Mucosa of descending colon (tissue), 3 donors: Measurements from ENCODE around the gene SLC1A3. TPM values are rescaled to one million over a fixed set of nuclear protein-coding genes. Genes with fewer than 3 reads are reported as not detected.

Source experiments
- ATAC-seq: fragments of 200-7000 bp; cut with Tn5 transposase; one replicate; pipeline ENCODE4 v1.9.1; 2020; ENCODE audit warnings: mild to moderate bottlenecking, moderate library complexity
- DNase-seq, 3 donors: peaks; one replicate each; pipeline ENCODE4 v3.0.0-alpha.2; 2020
- H3K36me3 ChIP-seq: fragments of 200-600 bp; one replicate; pipeline ENCODE4 v1.8.0; 2021; ENCODE audit warnings: low read depth, mild to moderate bottlenecking
- H3K4me1 ChIP-seq: fragments of 200-600 bp; one replicate; pipeline ENCODE4 v1.8.0; 2021; ENCODE audit warnings: low read depth, mild to moderate bottlenecking
- H3K4me3 ChIP-seq: fragments of 200-600 bp; one replicate; pipeline ENCODE4 v1.8.0; 2021; ENCODE audit warnings: mild to moderate bottlenecking
- H3K9me3 ChIP-seq: fragments of 200-600 bp; one replicate; pipeline ENCODE4 v1.8.0; 2021; ENCODE audit warnings: mild to moderate bottlenecking
- CTCF ChIP-seq: fragments of 200-600 bp; IDR thresholded peaks from one replicate; pipeline ENCODE4 v1.8.0; 2022; ENCODE audit warnings: antibody characterized with exemption, mild to moderate bottlenecking
- intact Hi-C, 2 donors: fragments of 100-400 bp; cut with DNase I in 1 of 2; cut with micrococcal nuclease in 1 of 2; formaldehyde crosslinking; loops; one replicate each; pipeline versions ENCODE4 v1.11.0 to v1.11.1; 2022; cut with DNase I, micrococcal nuclease
- total RNA-seq, 3 donors: library from RNA; stranded (reverse); fragmentation: NEBNext Ultra II Directional in 2 of 3; extraction: Animal tissue kit (Norgen Biotek cat#: 25700) in 2 of 3; gene quantifications; one replicate each; pipeline versions ENCODE4 v1.2.1 to v1.2.4, GENCODE V29; 2021 to 2023
- donor health status: DM: no; HTN: no; CAD: no; lungs with moderate emphysema.
- donor health status: DM: no; HTN: no; CAD: no.
- donor health status: DM: no; HTN: yes; CAD: no.

Gene SLC1A3
- total RNA-seq, 3 donors from 2014 or later = 0.67 to 10.2 (median 7.9) TPM

GRCh38 chr5:36659411-36659810 lies 53.0 kb downstream of the SLC1A3 start:
- no peak for ATAC-seq
- no peak for DNase-seq
- intact Hi-C loops = no loop called here
- Histone ChIP-seq H3K36me3 (no peaks in the 10 kb centered on the region), H3K4me3 (no peak overlapping the region), H3K4me1 (no peaks in the 10 kb centered on the region), H3K9me3 (no peaks in the 10 kb centered on the region)
- TF ChIP-seq CTCF = no peak

- H3K9me3 ChIP-seq = no peaks in the 10 kb centered on the region
- DNase-seq (no peak), ATAC-seq (no peak)
- H3K36me3 ChIP-seq = no peaks in the 10 kb centered on the region
- no peaks in the 10 kb centered on the region for H3K4me1 ChIP-seq
- no peak for TF ChIP-seq CTCF
- no peak overlapping the region for H3K4me3 ChIP-seq
- intact Hi-C loops = no loop called here
Measured at GRCh38 chr5:36660397-36661049, 54.1 kb downstream of the SLC1A3 start.

DNA sequence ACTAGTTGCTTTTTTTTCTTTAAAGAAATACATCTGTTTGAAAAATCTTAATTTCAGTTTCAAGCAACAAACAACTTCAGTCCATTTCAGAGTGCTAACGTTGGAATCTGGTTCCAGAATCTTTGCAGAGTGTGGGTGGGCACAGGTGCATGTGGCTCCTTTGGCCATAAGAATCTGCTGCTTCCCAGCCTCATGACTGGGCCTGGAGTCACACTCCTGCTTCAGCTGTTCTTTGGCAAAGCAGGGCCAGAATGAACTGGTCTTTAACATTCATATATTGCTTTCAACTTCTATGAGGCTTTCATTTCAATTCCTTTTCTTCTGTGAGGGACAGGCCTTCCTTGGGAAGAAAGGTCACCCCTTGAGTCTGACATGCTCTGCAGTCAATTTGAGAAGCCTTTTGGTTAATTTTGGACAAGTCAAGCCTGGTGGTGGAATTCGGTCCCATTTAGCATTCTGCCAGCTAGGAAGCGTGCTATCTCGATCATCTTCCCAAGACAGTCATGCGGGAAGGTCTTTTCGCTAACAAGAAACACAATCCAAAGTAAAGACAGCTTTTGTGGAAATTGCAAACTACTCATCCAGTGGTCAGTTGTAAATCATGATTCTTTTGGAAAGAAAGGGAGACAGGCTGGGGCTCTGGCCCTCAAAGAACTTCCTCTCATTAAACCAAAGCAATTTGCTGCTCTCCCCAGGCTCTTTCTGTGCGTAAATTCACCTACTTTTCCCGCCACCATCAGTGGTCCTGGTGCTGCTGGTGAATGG lies 55.2 kb downstream of the SLC1A3 start:
- intact Hi-C loops = no loop called here
- no peaks in the 10 kb centered on the region for H3K36me3 ChIP-seq
- TF ChIP-seq CTCF = no peak
- ATAC-seq = no peak
- no peaks in the 10 kb centered on the region for H3K9me3 ChIP-seq
- H3K4me1 ChIP-seq = no peaks in the 10 kb centered on the region
- DNase-seq = no peak
- no peak overlapping the region for H3K4me3 ChIP-seq

DNA sequence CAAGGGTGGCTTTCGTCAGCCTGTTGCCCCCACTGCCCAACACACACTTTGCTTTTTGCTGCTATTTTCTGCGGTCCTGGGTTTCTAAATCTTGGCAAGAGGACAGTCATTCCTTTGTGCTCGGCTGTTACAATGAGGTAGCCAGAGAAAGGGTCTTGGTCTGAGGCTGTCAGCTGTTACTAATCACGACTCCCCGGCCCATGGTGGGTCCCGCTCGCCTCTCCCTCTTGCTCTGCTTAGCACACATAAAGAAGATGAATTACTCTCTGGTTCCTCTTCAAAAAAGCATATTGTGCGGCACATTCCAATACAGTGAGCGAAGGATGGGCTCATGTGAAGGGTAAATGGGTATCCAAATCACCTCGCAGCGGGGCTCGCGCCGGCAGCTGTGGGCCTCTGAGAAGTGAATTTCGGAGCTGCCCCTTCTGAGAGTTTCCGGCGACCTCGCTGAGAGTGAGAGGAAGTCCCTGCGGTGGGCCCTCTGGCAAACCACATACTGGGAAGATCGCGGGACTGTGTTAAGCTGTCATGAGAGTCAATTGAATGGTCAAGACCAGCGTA lies 56.0 kb downstream of the SLC1A3 start:
- ATAC-seq (no peak), DNase-seq (no peak)
- H3K4me1 ChIP-seq = no peaks in the 10 kb centered on the region
- TF ChIP-seq CTCF = no peak
- H3K36me3 ChIP-seq = no peaks in the 10 kb centered on the region
- no peak overlapping the region for H3K4me3 ChIP-seq
- intact Hi-C loops = no loop called here
- no peaks in the 10 kb centered on the region for H3K9me3 ChIP-seq

DNA sequence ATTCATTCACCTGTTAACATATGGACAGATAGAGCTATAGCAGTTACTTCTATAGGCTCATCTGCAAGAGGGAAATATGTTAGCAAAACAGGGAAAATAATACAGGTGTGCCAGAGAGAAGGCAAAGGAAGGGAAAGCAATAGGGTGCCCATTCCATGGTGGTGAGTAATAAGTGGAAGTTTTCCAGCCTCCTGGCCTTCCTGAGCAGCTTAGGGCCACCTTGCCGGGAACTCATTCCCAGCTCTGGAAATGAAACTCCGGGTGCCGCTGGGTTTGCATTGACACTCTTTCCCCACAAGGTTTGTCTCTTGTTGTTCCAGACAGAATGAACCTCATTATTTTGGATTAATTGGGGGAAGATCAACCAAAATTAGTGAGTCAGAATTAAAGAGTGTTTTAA lies 58.4 kb downstream of the SLC1A3 start:
- no peak for ATAC-seq
- no peak overlapping the region for H3K4me3 ChIP-seq
- intact Hi-C loops = no loop called here
- H3K4me1 ChIP-seq = no peaks in the 10 kb centered on the region
- no peaks in the 10 kb centered on the region for H3K9me3 ChIP-seq
- no peaks in the 10 kb centered on the region for H3K36me3 ChIP-seq
- no peak for TF ChIP-seq CTCF
- no peak for DNase-seq
